ENCODE measurements around the gene HEXIM1.

The HEXIM1 gene

DNA sequence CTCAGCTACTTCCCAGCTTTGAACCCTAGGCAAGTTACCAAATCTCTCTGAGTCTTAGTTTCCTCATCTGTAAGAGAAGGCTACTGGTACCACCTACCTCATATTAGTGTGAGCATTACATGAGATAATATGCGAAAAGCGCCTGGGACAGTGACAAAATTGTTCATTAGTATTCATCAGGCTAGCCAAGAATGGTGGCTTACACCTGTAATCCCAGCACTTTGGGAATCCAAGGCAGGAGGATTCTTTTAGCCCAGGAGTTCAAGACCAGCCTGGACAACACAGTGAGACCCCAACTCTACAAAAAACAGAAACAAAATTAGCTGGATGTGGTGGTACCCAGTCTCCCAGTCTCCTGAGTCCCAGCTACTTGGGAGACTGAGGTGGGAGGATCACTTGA lies 19.3 kb upstream of the HEXIM1 start:
- no peak for FAIRE-seq

DNA sequence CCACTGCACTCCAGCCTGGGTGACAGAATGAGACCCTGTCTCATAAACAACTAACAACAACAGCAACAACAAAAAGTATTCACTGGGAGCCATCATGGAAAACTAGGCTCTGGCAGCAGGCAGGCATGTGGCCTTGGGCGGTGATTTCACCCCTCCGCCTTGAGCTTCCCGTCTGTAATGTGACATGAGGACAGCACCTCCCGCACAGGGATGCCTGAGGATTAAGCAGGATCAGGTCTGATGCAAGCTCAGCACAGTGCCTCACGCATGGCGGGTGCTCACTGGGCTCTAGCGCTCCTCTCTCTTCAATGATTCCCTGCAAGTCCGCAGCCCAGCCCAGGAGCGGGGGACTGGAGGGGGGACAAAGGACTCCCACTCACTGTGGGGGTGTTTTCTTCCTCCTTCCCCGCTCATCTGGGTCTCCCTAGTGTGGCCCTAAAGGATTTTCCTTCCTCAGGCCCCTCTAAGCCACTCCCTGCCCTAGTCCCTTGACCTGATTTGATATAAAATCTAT lies 18.8 kb upstream of the HEXIM1 start:
- no peak for DNase-seq (ENCODE audit: insufficient read length, low spot score)
- no peak for FAIRE-seq

More for the DNA sequence above, 19.3 kb upstream of the HEXIM1 start:
- no peak for DNase-seq (ENCODE audit: insufficient read length, low spot score)

DNA sequence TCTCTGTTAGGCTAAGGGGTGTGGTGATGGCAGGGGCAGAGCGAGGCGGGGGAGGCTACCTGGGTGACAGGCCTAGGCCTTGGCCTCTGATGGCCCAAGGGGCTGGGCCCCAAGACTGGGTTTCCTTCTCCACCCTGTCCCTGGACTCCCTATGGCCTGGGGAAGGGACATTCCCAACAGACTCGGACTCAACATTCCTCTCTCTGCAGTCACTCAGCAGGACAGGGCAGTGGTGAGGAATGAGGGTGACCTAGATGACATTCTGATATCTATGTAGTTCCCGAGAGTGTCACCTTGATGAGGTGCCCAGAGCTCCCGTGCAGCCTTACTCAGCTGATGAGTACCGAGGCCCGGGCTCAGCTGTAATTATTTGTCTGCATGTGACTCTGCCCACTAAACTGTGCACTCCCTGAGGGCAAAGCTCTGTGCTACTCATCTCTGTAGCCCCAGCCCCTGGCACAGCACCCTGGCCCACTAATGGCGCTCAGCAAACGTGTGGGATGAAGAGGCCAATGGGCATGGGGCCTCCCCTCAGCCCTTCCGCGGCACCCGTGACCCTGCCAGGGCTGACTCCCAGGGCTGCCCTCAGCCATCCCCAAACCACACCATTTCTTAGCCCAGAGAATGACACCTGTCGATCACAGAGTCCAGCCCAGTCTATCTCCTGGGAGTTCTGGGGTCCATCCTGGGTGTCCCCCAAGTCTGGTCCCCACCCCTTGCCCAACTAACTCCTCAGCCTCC lies 18.2 kb upstream of the HEXIM1 start:
- FAIRE-seq (no peak), DNase-seq (ENCODE audit: insufficient read length, low spot score) (no peak)

DNA sequence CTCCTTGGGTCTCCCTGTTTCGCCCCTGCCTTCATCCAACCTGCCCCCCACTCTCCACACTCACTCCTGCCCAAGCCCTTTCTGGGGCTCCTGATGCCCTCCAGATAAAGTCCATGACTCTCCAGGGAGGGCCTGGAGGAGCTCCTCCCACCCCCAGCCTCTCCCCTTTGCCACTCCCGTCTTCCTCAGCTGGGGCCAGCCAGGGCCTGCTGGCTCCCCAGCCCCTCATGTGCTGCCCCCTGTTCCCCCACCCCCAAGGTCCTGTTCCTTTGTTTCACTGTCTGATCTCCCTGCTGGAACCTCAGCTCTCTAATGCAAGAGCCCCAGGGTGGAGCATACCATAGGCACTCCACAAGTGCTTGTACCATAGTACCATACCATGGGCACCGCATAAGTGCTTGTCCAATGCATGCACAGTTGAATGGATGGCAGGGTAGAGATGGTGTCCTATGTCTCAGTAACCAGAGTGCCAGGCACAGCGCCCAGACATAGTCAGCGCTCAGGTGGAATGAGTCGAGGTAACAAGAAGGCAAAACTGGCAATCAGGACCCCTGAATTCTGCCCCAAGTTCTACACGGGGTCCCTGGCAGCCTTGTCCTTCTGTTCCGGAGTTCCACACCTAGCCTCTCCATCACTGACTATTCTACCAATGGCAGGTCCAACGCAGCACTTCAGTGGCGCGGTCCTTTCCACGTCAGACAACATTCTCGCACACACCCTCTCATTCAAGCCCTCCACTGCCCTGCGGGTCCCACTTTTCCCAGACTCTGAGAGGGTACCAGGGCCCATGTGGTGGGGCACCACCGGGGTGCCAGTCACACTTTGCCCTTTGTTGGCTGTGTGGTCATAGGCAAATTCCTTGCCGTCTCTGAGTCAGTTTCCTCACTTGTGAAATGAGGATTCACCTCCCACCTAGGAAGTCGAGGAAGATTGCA lies 17.3 kb upstream of the HEXIM1 start:
- DNase-seq (ENCODE audit: insufficient read length, low spot score) (no peak), FAIRE-seq (no peak)

DNA sequence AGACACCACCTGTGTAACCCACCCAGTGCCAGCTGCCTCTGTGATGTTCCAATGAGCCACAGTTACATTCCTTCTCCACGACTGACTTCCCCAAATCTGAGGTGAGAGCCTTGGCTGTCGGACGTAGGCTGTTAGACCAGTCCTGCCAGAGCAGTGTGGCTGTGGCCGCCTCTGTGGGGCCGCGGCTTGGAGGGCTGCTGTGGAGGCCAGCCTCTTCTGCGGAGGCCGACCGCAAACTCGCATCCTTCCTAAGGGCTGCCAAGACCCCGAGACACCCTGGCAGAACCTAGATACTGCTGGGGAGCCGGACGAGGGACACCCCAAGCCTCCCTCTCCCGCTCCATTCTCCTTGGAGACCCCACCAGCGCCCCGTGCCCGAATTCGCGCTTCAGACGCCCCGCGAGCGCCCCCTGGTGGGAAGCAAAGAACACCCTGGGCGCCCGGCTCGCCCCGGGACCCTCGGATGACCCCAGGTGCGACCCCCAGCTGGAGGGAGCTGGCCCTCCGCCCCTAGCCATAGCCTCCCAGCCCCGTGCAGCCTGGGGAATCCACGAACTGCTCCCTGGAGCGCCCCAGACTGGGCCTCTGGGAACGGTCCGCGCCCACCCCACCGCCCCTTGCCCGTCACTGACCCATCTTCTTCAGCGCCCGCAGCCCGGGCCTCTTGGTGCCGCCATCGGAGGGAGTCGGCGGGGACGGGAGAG lies 16.5 kb upstream of the HEXIM1 start:
- DNase-seq (ENCODE audit: insufficient read length, low spot score) (no peak), FAIRE-seq (no peak)

DNA sequence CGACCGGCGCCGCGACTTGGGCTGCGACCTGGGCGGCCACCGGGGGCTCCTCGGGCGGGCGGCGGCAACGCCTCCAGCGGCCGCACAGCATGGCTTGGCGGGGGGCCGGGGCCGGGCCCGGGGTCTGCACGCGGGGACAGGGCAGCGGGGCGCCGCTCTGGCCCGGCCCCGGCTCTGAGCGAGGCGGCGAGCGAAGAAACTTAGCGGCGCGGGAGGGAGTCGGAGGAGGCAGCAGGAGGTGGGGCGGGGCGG lies 16.0 kb upstream of the HEXIM1 start, which contains the start of gene PLCD3:
Gene PLCD3, minus strand, starts transcription at position 196 of the 252 bp plus-strand sequence. Its CDS starts 105 bp downstream, at position 91.
- no peak for FAIRE-seq
- no peak for DNase-seq (ENCODE audit: insufficient read length, low spot score)

DNA sequence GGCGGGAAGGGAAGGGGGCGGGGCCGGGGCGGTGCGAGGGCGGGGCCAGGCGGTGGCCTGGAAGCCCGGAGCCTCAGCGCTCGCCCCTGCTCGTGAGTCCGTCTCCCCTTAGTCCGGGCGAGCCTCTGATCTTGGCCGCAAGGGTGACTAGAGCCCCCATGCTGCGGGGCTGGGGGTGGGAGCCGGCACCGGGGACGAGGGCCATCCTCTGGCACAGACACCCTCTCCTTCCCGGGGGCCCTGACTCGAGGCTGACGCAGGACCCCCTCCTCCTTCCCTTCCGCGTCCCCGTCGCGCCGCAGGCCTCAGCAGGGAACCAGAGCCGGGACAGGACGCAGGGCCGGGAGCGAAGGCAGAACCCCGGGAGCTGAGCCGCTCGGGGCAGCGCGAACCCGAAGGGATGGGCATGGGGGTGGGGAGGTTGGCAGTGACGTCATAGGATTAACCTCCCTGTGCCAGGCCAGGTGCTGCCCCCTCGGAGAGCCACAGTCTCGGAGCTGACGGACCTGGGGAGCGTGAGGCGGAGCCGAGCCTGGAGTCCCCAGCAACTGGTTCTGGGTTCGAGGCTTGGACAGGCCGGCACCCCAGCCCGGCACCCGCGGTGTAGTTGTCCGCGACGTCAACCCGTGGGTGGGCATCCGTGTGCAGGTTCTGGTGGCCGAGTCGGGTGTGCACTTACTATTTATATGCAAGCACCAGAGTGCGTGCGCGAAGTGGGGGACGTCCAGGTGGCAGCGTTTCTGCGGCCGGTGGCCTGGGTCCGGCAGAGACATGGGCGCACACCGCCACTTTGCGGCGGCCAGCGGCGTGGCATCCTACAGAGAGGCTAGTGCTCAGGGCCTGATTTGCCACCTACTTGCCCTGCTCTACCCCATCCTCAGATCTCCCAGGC lies 15.5 kb upstream of the HEXIM1 start:
- FAIRE-seq (peak; percentile 33), DNase-seq (ENCODE audit: insufficient read length, low spot score) (peak; percentile 90)

DNA sequence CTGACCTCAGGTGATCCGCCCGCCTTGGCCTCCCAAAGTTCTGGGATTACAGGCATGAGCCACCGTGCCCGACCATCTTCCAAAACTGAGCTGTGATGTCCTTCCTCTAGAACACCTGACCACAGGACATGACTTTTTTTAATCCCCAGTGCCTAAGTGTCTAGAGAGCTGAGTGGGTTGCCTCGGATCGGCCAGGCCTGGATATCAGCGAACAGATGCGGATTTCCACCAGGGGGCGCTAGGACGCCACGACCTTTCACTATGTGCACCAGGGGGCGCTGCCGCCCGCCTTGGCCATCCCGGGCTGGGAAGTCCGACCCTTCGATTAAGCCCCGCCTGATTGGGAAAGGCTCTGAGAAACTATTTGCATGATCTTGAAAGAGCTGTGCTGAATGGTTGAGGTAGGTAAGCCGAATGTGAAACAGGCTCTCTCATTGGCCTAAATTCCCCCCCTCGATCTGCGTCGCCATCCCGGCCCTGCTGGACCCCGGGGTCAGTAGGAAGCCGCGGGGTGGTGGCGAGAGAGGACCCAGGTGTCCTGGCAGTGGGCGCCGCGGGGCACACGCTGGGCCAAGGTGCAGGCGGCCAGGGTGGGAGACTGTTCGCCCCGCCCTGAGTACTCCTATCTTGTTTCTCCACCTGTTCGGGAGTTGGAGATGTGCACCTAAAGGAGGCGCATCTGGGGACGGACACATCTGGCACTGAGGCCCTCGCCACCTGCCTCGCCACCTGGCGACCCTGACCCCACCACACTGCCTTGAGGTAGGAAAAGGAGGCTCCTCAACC lies 12.9 kb upstream of the HEXIM1 start, which contains the start of gene ACBD4:
Gene ACBD4, plus strand, starts transcription at position 496 of the 786 bp plus-strand sequence. CDS start 458 bp downstream, outside the sequence.
- FAIRE-seq (peak; percentile 99), DNase-seq (ENCODE audit: insufficient read length, low spot score) (peak; percentile 98)

DNA sequence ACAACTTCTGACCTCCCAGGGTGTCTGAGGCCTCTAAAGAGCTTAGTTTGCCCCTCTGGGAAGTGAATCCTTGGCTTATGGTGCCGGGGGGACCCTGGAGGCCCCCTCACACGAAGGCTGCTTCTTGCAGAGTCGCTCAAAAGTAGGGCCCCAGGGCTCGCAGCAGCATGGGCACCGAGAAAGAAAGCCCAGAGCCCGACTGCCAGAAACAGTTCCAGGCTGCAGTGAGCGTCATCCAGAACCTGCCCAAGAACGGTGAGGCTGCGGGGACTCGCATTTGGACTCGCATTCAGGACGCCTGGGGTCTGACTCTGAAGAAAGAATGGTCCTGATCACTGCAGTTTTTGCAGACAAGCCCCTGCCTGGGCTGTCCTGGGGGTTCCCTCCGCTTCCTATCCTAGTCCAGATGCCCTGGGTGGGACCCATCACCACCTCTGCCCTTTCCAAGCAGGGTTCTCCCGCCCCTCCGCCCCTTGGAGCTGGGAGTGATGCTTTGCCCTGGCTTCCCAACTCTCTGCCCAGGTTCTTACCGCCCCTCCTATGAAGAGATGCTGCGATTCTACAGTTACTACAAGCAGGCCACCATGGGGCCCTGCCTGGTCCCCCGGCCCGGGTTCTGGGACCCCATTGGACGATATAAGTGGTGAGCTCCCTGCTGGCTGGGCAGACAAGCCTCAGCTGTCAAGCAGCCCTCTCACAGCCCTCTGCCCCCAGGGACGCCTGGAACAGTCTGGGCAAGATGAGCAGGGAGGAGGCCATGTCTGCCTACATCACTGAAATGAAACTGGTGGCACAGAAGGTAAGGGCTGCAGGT lies 12.1 kb upstream of the HEXIM1 start:
- DNase-seq (ENCODE audit: insufficient read length, low spot score) = no peak
- no peak for FAIRE-seq

DNA sequence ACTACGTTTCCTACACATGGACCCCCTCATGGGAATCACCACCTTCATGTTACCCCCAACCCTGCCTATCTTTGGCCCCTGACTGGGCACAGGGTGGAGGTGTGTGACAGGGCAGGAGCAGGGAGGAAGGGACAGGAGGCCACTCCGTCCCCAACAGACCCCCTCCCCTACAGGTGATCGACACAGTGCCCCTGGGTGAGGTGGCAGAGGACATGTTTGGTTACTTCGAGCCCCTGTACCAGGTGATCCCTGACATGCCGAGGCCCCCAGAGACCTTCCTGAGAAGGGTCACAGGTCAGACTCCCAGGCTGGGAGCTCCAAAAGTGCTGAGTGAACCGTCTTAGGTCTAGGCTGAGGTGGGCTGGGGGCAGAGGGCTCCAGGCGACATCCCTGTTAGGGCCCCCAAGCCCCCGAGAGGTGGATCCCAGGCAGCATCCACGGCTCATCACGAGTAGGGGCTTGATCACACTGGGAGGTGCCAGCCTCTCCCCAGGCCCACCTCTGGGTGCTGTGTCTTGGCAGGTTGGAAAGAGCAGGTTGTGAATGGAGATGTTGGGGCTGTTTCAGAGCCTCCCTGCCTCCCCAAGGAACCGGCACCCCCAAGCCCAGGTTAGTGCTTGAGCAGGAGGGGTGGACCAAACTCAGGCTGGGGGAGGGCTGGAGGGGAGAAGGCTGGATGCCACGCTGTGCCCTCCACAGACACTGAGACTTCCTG lies 11.3 kb upstream of the HEXIM1 start:
- FAIRE-seq (no peak), DNase-seq (ENCODE audit: insufficient read length, low spot score) (no peak)

DNA sequence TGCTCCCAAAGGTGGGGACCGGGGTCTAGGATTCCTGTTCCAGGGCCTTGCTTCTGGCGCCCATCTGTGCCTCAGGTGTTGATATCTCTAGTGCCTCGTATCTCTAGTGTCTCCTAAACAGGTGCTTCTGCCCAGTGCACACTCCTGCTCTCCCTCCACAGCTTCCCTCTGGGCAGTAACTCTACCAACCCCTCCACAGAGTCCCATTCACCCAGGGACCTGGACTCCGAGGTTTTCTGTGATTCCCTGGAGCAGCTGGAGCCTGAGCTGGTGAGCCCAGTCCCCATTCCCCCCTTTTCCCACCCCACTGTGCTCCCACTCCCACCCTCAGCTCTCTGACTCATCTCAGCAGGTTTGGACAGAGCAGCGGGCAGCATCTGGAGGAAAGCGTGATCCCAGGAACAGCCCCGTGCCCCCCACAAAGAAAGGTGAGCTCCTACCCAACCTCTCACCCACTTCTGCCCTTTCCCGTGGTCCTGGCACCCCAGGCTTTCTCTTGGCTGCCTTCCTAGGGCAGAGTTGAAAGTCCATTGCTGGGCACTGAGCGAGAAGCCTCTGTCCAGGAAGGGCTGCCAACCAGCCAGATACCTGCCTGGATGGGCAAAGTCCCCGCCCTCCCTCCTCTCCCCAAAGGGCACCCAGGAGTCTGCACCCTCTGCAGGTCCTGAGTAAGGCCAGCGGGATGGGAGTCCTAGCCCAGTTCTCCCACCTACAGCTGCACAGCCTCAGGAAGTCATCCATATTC lies 10.5 kb upstream of the HEXIM1 start:
- no peak for DNase-seq (ENCODE audit: insufficient read length, low spot score)
- FAIRE-seq = no peak

DNA sequence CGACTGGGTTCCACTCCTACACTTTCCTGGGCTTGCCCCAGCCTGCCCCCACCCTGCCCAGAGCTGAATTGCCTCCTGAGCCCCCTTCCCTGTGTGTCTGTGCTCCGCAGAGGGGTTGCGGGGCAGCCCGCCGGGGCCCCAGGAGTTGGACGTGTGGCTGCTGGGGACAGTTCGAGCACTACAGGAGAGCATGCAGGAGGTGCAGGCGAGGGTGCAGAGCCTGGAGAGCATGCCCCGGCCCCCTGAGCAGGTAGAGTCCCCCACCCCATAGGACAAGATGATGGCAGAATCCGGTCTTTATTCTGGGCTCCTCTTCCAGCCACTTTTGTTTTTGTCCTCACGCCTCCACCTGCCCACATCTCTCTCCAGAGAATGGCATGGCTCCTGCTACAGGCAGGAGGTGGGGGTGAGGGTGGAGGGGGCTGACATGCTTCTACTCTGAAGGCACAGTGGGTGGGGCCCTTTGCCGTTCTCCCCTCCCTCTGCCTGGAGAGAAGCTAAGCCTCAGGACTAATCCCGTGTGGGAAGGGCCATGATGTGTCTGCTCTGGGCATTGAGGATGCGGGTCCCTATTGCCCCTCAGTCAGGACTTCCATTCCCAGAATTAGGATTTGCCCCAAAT lies 9.3 kb upstream of the HEXIM1 start:
- DNase-seq (ENCODE audit: insufficient read length, low spot score) (no peak), FAIRE-seq (no peak)

DNA sequence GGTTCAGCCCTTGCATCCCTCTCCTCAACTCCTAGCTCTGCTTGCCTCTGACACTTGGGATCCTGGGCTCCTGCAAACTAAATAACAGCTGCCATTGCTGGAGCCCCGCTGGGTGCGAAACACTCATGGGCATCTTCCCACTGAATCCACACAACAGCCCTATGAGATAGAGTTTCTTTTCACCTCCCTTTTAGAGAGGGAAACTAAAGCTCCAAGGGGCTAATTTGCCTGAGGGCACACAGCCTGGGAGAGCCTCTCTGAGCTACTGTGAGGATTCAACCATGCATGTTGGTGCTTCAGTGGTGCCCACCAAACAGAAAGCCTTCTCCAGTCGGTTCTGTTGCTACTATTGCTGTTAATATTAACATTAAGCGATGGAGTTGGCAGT lies 8.7 kb upstream of the HEXIM1 start:
- no peak for FAIRE-seq
- no peak for DNase-seq (ENCODE audit: insufficient read length, low spot score)

DNA sequence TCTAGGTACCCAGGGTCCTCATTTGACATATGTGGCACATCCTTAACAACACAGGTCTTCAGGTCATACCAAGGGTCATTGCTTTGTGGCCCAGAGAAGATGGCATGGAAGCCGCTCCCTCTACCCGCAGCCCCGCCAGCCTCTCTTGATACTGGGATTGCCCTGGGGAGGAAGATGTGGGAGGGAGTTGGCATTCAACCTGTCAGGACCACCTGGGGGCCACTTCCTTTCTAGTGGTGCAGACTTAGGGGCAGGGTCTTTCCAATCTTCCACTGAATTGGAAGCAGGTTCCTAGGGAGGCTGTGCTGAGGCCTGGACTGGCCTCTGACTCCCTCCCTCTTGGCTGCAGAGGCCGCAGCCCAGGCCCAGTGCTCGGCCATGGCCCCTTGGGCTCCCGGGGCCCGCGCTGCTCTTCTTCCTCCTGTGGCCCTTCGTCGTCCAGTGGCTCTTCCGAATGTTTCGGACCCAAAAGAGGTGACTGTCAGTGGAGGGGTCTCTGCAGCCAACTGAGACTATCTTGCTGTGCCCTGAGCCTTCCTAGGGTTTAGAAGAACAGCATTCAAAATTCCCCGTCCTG lies 5.1 kb upstream of the HEXIM1 start:
- FAIRE-seq = no peak
- no peak for DNase-seq (ENCODE audit: insufficient read length, low spot score)

DNA sequence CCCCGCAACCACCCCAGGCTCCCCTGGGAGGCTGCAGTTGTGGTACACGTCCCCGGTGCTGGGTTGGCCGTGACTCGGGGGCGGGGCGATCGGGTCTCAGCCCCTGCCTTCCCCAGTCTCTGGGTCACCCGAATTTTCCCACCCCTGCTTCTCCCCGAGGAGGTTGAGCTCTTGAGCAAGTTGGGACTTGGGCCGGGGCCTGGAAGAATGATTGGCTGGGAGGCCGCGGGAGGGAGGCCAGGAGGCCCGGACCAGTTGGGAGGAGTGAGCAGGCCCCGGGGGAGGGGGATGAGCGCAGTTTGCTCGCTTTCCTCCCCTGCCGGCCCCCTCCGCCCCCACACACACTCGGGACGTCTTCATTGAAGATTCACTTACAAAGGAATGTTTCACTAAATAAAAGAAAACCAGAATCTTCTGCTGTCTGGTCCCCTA lies 4.5 kb upstream of the HEXIM1 start:
- FAIRE-seq (peak; percentile 39), DNase-seq (ENCODE audit: insufficient read length, low spot score) (no peak)
